Neural progenitor cell (in vitro differentiated cells): Measurements from ENCODE around the gene FHL3. TPM values are rescaled to one million over a fixed set of nuclear protein-coding genes. Genes with fewer than 3 reads are reported as not detected.
A peak's percentile ranks its signal among the peaks of the same experiment; 100 is the strongest.

Source experiments
- DNase-seq: peaks from one replicate; pipeline ENCODE4 v3.0.0-alpha.2; 2016; ENCODE audit warnings: low spot score
- H2AFZ ChIP-seq: fragments of 200-600 bp; sonication (generic); replicated peaks from 2 replicates; pipeline ENCODE4 v1.6.1; 2016; ENCODE audit warnings: antibody characterized with exemption
- H3F3A ChIP-seq: fragments of 200-600 bp; sonication (generic); 2 replicates; pipeline ENCODE4 v1.6.1; 2016; ENCODE audit warnings: antibody characterized with exemption, low read depth
- H3K27ac ChIP-seq: fragments of 200-600 bp; sonication (generic); 2 replicates; pipeline ENCODE4 v1.5.1; 2016; ENCODE audit warnings: mild to moderate bottlenecking
- H3K27me3 ChIP-seq: fragments of 200-600 bp; sonication (generic); 2 replicates; pipeline ENCODE4 v1.6.1; 2016; ENCODE audit warnings: mild to moderate bottlenecking, moderate library complexity
- H3K36me3 ChIP-seq: fragments of 200-600 bp; sonication (generic); 2 replicates; pipeline ENCODE4 v1.5.1; 2016
- H3K4me1 ChIP-seq: fragments of 200-600 bp; sonication (generic); 2 replicates; pipeline ENCODE4 v1.6.1; 2016; ENCODE audit warnings: mixed run types
- H3K4me2 ChIP-seq: fragments of 200-600 bp; sonication (generic); 2 replicates; pipeline ENCODE4 v1.6.1; 2016
- H3K4me3 ChIP-seq: fragments of 200-600 bp; sonication (generic); 2 replicates; pipeline ENCODE4 v1.5.1; 2016
- H3K79me2 ChIP-seq: fragments of 200-600 bp; sonication (generic); 2 replicates; pipeline ENCODE4 v1.6.1; 2016; ENCODE audit warnings: low read depth
- H3K9ac ChIP-seq: fragments of 200-600 bp; sonication (generic); 2 replicates; pipeline ENCODE4 v1.6.1; 2016
- H3K9me3 ChIP-seq: fragments of 200-600 bp; sonication (generic); 2 replicates; pipeline ENCODE4 v1.5.1; 2016; ENCODE audit warnings: low read depth
- H4K20me1 ChIP-seq: fragments of 200-600 bp; sonication (generic); 2 replicates; pipeline ENCODE4 v1.6.1; 2016; ENCODE audit warnings: low read depth
- H3K27ac Mint-ChIP-seq: 3 replicates; pipeline ENCODE4 v1.8.0; 2021; ENCODE audit warnings: mixed read lengths
- H3K27me3 Mint-ChIP-seq: 2 replicates; pipeline ENCODE4 v1.8.0; 2022; ENCODE audit warnings: low read depth, mild to moderate bottlenecking, inconsistent platforms, moderate library complexity, mixed read lengths; ENCODE audit not compliant: insufficient read depth
- H3K36me3 Mint-ChIP-seq: 3 replicates; pipeline ENCODE4 v1.8.0; 2021; ENCODE audit warnings: mixed read lengths
- H3K4me1 Mint-ChIP-seq: 3 replicates; pipeline ENCODE4 v1.8.0; 2021; ENCODE audit warnings: mixed read lengths
- H3K4me3 Mint-ChIP-seq: 3 replicates; pipeline ENCODE4 v1.8.0; 2021; ENCODE audit warnings: mild to moderate bottlenecking, moderate library complexity, mixed read lengths
- H3K9me3 Mint-ChIP-seq: 3 replicates; pipeline ENCODE4 v1.8.0; 2020; ENCODE audit warnings: mixed read lengths
- EZH2 ChIP-seq: fragments of 200-600 bp; sonication (generic); IDR thresholded peaks from 2 replicates; pipeline ENCODE4 v1.6.1; 2017; ENCODE audit warnings: antibody characterized with exemption, mild to moderate bottlenecking, moderate library complexity
- EZH2phosphoT487 ChIP-seq: fragments of 200-600 bp; sonication (generic); IDR thresholded peaks from 2 replicates; pipeline ENCODE4 v1.6.1; 2017; ENCODE audit warnings: antibody characterized with exemption
- total RNA-seq: library from RNA; depleted of rRNA; stranded (reverse); fragments of >200 nt; gene quantifications from 2 replicates; pipeline ENCODE4 v1.2.3, GENCODE V29; 2015; ENCODE audit warnings: low replicate concordance
- TF ChIP-seq, protein P1 (sequence below): fragments of 200-600 bp; sonication (generic); IDR thresholded peaks from 2 replicates; pipeline ENCODE4 v1.5.1; 2017; ENCODE audit warnings: antibody characterized with exemption, mild to moderate bottlenecking

The FHL3 gene
- total RNA-seq, 1 donor from 2014 or later = 8.1 TPM

DNA sequence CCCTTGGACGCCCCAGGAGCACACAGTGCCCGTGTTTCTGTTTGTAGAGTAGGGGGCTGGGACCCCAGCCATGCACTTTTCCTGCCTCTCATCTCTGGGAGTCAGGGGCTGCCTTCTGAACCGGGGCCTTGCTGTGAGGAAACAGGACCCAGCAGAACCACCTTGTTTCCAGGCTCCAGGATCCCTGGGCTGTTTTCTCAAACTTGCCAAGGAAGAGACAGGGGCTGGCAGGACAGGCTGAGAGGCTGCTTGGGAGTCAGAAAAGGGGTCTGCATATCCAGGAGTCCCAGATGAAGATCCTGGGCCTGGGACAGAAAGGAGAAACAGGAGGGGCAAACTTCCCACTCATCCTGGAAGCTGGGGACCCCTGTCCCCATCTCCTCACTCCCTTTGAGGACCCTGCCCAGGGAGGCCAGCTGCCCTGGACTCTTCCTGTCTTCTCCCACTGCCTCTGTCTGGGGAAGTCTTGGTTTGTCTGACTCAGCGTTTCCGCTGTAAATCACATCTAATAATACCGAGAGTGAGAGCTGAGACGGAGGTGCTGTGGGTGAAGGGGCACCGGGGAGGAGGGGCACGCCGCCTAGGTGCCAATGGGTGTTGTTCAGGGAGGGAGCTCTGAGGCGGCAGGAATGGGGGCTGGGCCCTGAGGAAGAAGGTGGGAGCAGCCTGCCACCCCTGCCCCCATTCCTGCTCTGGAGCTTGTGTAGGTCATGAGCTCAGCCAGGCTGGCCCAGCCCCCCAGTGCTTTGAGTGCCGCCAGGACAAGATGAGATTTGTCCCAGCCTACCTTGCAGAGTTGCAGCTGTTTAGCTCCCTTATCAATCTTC lies 24.6 kb upstream of the FHL3 start:
- Mint-ChIP-seq H3K4me3 (no peak overlapping the region), H3K4me1 (peaks cover 47% of the 10 kb centered on the region), H3K27me3 (peaks cover 5% of the 10 kb centered on the region), H3K9me3 (no peaks in the 10 kb centered on the region), H3K36me3 (peaks cover 2% of the 10 kb centered on the region), H3K27ac (peak overlapping the region; percentile 68)
- Histone ChIP-seq H3K9me3 (no peaks in the 10 kb centered on the region), H3K4me1 (peaks cover 43% of the 10 kb centered on the region), H3K36me3 (no peaks in the 10 kb centered on the region), H3K27ac (peak overlapping the region; percentile 18), H3K4me3 (no peak overlapping the region), H3K4me2 (peak overlapping the region; percentile 47), H4K20me1 (peaks cover 49% of the 10 kb centered on the region), H2AFZ (no peak overlapping the region), H3K9ac (no peak overlapping the region), H3K79me2 (no peaks in the 10 kb centered on the region), H3K27me3 (no peaks in the 10 kb centered on the region), H3F3A (peaks cover 41% of the 10 kb centered on the region)
- DNase-seq = no peak
- no peak for TF ChIP-seq EZH2
- no peak for TF ChIP-seq EZH2phosphoT487
- TF ChIP-seq, protein P1, sequence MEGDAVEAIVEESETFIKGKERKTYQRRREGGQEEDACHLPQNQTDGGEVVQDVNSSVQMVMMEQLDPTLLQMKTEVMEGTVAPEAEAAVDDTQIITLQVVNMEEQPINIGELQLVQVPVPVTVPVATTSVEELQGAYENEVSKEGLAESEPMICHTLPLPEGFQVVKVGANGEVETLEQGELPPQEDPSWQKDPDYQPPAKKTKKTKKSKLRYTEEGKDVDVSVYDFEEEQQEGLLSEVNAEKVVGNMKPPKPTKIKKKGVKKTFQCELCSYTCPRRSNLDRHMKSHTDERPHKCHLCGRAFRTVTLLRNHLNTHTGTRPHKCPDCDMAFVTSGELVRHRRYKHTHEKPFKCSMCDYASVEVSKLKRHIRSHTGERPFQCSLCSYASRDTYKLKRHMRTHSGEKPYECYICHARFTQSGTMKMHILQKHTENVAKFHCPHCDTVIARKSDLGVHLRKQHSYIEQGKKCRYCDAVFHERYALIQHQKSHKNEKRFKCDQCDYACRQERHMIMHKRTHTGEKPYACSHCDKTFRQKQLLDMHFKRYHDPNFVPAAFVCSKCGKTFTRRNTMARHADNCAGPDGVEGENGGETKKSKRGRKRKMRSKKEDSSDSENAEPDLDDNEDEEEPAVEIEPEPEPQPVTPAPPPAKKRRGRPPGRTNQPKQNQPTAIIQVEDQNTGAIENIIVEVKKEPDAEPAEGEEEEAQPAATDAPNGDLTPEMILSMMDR = no peak

- H3K36me3 ChIP-seq = no peaks in the 10 kb centered on the region
- H3K79me2 ChIP-seq = no peaks in the 10 kb centered on the region
- Mint-ChIP-seq H3K27me3 (peaks cover 5% of the 10 kb centered on the region), H3K27ac (no peak overlapping the region), H3K9me3 (no peaks in the 10 kb centered on the region), H3K36me3 (peaks cover 5% of the 10 kb centered on the region), H3K4me1 (peaks cover 42% of the 10 kb centered on the region), H3K4me3 (no peak overlapping the region)
- H3K4me1 ChIP-seq = peaks cover 40% of the 10 kb centered on the region
- H3K4me3 ChIP-seq = peak overlapping the region; percentile 10
- no peak overlapping the region for H2AFZ ChIP-seq
- TF ChIP-seq, protein P1 = peak; percentile 35
- TF ChIP-seq EZH2phosphoT487 (no peak), EZH2 (no peak)
- peak; percentile 90 for DNase-seq
- H4K20me1 ChIP-seq = peaks cover 49% of the 10 kb centered on the region
- H3K9me3 ChIP-seq = no peaks in the 10 kb centered on the region
- H3K9ac ChIP-seq = no peak overlapping the region
- peak overlapping the region; percentile 47 for H3K4me2 ChIP-seq
- no peaks in the 10 kb centered on the region for H3K27me3 ChIP-seq
- H3K27ac ChIP-seq = peak overlapping the region; percentile 18
- H3F3A ChIP-seq = peaks cover 41% of the 10 kb centered on the region
Observed at GRCh38 chr1:38029081-38029681, 23.9 kb upstream of the FHL3 start.

DNA sequence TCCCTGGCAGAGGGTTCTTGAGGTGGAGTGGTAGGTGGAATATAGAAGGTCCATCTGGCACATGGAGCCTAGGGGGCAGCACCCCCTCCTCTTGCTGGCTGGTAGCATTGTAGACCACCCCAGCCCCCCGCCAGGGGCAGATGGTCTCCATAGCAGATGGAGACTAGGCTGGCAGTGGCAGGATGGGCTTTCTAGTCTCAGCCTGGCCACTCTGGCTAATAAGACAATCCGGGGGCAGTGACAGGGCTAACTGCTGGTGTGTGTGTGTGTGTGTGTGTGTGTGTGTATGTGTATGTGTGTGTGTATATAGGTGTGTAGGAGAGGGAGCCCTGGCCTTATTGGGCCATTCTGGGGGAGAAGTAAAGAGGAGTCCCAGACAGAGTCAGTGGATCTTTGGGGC lies 23.4 kb upstream of the FHL3 start:
- peak overlapping the region; percentile 10 for H3K4me3 ChIP-seq
- H3K9me3 ChIP-seq = no peaks in the 10 kb centered on the region
- H3K27me3 ChIP-seq = no peaks in the 10 kb centered on the region
- peaks cover 40% of the 10 kb centered on the region for H3K4me1 ChIP-seq
- no peak for TF ChIP-seq EZH2
- TF ChIP-seq, protein P1 = no peak
- TF ChIP-seq EZH2phosphoT487 = no peak
- Mint-ChIP-seq H3K27me3 (peaks cover 5% of the 10 kb centered on the region), H3K27ac (peak overlapping the region; percentile 42), H3K4me3 (peak overlapping the region; percentile 59), H3K9me3 (no peaks in the 10 kb centered on the region), H3K36me3 (peaks cover 5% of the 10 kb centered on the region), H3K4me1 (peaks cover 40% of the 10 kb centered on the region)
- H3K4me2 ChIP-seq = peak overlapping the region; percentile 47
- no peak overlapping the region for H3K27ac ChIP-seq
- peaks cover 41% of the 10 kb centered on the region for H3F3A ChIP-seq
- no peak overlapping the region for H2AFZ ChIP-seq
- no peaks in the 10 kb centered on the region for H3K79me2 ChIP-seq
- DNase-seq = no peak
- peaks cover 46% of the 10 kb centered on the region for H4K20me1 ChIP-seq
- H3K36me3 ChIP-seq = no peaks in the 10 kb centered on the region
- H3K9ac ChIP-seq = no peak overlapping the region
